ENCODE measurements around the gene ZNF385B.
"Not testable (repeated sequence)": the region's sequence is repeated elsewhere in the genome, so short reads cannot be mapped to it uniquely, and the experiment has no call there.

ZNF385B gene

GRCh38 chr2:179645047-179645446, 216.4 kb downstream of the ZNF385B start:
- DNase-seq (ENCODE audit: insufficient read length, low spot score) (no peak), FAIRE-seq (no peak)

- FAIRE-seq (no peak), DNase-seq (ENCODE audit: insufficient read length, low spot score) (no peak)
Measured at GRCh38 chr2:179642462-179642861, 218.9 kb downstream of the ZNF385B start.

- FAIRE-seq, result no peak
- DNase-seq (ENCODE audit: insufficient read length, low spot score), result no peak
Measured at GRCh38 chr2:179636995-179637394, 224.4 kb downstream of the ZNF385B start.

GRCh38 chr2:179636100-179636980, 225.1 kb downstream of the ZNF385B start:
- no peak for DNase-seq (ENCODE audit: insufficient read length, low spot score)
- FAIRE-seq, result no peak

GRCh38 chr2:179631769-179632385, 229.5 kb downstream of the ZNF385B start:
- DNase-seq (ENCODE audit: insufficient read length, low spot score), result not testable (repeated sequence)

GRCh38 chr2:179629776-179630175, 231.6 kb downstream of the ZNF385B start:
- not testable (repeated sequence) for DNase-seq (ENCODE audit: insufficient read length, low spot score)

More at GRCh38 chr2:179631769-179632385, 229.5 kb downstream of the ZNF385B start:
- FAIRE-seq, result not testable (repeated sequence)

GRCh38 chr2:179626261-179626660, 235.2 kb downstream of the ZNF385B start:
- no peak for DNase-seq (ENCODE audit: insufficient read length, low spot score)
- no peak for FAIRE-seq

More at GRCh38 chr2:179629776-179630175, 231.6 kb downstream of the ZNF385B start:
- FAIRE-seq, result not testable (repeated sequence)

GRCh38 chr2:179622635-179623300, 238.6 kb downstream of the ZNF385B start:
- DNase-seq (ENCODE audit: insufficient read length, low spot score) (no peak), FAIRE-seq (no peak)

- no peak for DNase-seq (ENCODE audit: insufficient read length, low spot score)
- FAIRE-seq, result no peak
Measured at GRCh38 chr2:179622112-179622511, 239.3 kb downstream of the ZNF385B start.

GRCh38 chr2:179619947-179620467, 241.4 kb downstream of the ZNF385B start:
- no peak for FAIRE-seq
- no peak for DNase-seq (ENCODE audit: insufficient read length, low spot score)

- DNase-seq (ENCODE audit: insufficient read length, low spot score) (no peak), FAIRE-seq (no peak)
Measured at GRCh38 chr2:179614121-179614520, 247.3 kb downstream of the ZNF385B start.

GRCh38 chr2:179613701-179614100, 247.7 kb downstream of the ZNF385B start:
- DNase-seq (ENCODE audit: insufficient read length, low spot score), result no peak
- FAIRE-seq, result no peak

- FAIRE-seq (no peak), DNase-seq (ENCODE audit: insufficient read length, low spot score) (no peak)
Measured at GRCh38 chr2:179613299-179613651, 248.1 kb downstream of the ZNF385B start.

- DNase-seq (ENCODE audit: insufficient read length, low spot score), result no peak
- FAIRE-seq, result no peak
Measured at GRCh38 chr2:179612591-179613298, 248.7 kb downstream of the ZNF385B start.

GRCh38 chr2:179612108-179612507, 249.3 kb downstream of the ZNF385B start:
- no peak for DNase-seq (ENCODE audit: insufficient read length, low spot score)
- FAIRE-seq, result no peak

- DNase-seq (ENCODE audit: insufficient read length, low spot score) (no peak), FAIRE-seq (no peak)
Measured at GRCh38 chr2:179606141-179606540, 255.3 kb downstream of the ZNF385B start.

- DNase-seq (ENCODE audit: insufficient read length, low spot score) (no peak), FAIRE-seq (no peak)
Measured at GRCh38 chr2:179605341-179605740, 256.1 kb downstream of the ZNF385B start.

- no peak for FAIRE-seq
- DNase-seq (ENCODE audit: insufficient read length, low spot score), result no peak
Measured at GRCh38 chr2:179604598-179604997, 256.8 kb downstream of the ZNF385B start.

- FAIRE-seq, result no peak
Measured at GRCh38 chr2:179602452-179602851, 259.0 kb downstream of the ZNF385B start.

GRCh38 chr2:179596018-179596417, 265.4 kb downstream of the ZNF385B start:
- no peak for FAIRE-seq

More at GRCh38 chr2:179602452-179602851, 259.0 kb downstream of the ZNF385B start:
- no peak for DNase-seq (ENCODE audit: insufficient read length, low spot score)

More at GRCh38 chr2:179596018-179596417, 265.4 kb downstream of the ZNF385B start:
- DNase-seq (ENCODE audit: insufficient read length, low spot score), result no peak
